NCI-H460 (cell line): ENCODE measurements around the gene VSTM1. TPM values are rescaled to one million over a fixed set of nuclear protein-coding genes. Genes with fewer than 3 reads are reported as not detected.

Experiments
- DNase-seq: peaks from one replicate; pipeline ENCODE4 v3.0.0-alpha.2; 2016; ENCODE audit warnings: low read depth; ENCODE audit errors: extremely low read depth
- small RNA-seq, 2 experiments: library from RNA; depleted of rRNA; stranded (forward); fragments of <200 nt; gene quantifications; one replicate each; pipeline ENCODE3, GENCODE V24; 2014
- total RNA-seq: library from RNA; depleted of rRNA; stranded (reverse); fragments of >200 nt; shearing (Covaris generic); gene quantifications from 2 replicates; pipeline ENCODE4 v1.2.3, GENCODE V29; 2014; rRNA removed

VSTM1 gene
- total RNA-seq, 1 experiment from 2014 or later = not detected

DNA sequence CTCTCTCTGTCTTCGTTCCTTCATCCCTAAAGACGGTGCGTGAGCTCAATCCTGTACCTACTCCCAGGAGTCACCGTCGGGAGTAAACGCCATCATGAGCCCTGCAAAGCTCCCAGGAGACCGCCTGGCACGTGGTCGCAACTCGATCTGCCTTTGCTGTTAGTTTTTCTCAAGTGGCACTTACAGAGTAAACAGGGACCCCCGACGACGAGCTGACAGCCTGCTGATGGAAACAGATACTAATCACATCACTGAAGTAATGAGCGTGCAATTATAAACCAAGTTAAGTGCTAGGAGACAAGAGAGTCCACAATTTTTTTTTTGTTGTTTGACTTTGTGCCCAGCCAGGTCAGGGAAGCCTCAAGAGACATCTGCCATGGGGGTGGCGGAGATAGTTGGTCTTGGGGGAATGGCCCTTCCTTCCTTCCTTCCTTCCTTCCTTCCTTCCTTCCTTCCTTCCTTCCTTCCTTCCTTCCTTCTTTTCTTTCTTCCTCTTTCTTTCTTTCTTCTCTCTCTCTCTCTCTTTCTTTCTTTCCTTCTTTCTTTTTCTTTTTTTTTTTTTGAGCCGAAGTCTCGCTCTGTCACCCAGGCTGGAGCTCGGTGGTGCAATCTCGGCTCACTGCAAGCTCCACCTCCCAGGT, 48.7 kb downstream of the VSTM1 start:
- no peak for DNase-seq

GRCh38 chr19:54013866-54014265, 49.8 kb downstream of the VSTM1 start:
- no peak for DNase-seq

DNA sequence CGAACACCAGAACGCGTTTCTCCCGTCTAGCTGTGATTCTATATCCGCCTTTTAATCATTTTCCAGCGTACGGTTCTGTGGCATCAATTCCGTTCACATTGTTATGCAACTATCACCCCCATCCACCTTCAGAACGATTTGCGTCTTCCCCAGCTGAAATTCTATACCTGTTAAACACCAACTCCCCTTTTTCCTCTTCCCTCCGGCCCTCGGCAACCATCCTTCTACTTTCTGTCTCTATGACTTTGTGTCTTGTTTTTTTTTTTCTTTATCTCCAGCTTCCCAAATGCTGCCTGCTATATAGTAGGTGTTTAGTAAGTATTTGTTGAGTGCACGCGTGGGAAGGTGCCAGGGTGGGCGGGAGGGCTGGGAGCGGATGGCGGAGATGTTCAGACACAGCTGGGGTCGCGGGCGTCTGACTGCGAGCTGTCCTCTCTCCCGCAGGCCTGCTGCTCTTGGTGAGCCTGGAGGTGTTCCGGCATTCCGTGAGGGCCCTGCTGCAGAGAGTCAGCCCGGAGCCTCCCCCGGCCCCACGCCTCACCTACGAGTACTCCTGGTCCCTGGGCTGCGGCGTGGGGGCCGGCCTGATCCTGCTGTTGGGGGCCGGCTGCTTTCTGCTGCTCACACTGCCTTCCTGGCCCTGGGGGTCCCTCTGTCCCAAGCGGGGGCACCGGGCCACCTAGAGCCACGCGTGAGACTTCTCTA, 52.0 kb downstream of the VSTM1 start:
- no peak for DNase-seq

DNA sequence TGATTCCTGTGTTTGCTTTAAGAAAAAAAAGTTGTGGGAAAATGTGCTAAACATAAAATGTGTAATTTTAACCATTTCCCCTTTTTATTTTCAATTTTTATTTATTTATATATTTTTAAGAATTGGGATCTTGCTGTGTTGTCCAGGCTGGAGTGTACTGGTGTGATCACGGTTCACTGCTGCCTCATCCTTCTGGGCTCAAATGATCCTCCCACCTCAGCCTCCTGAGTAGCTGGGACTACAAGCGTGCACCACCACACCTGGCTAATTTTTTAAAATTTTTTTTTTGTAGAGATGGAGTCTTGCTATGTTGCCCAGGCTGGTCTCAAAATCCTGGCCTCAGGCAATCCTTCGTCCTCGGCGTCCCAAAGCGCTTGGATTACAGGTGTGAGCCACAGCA, 53.2 kb downstream of the VSTM1 start:
- DNase-seq = no peak

- DNase-seq = no peak
Observed at GRCh38 chr19:54009440-54009839, 54.3 kb downstream of the VSTM1 start.

DNA sequence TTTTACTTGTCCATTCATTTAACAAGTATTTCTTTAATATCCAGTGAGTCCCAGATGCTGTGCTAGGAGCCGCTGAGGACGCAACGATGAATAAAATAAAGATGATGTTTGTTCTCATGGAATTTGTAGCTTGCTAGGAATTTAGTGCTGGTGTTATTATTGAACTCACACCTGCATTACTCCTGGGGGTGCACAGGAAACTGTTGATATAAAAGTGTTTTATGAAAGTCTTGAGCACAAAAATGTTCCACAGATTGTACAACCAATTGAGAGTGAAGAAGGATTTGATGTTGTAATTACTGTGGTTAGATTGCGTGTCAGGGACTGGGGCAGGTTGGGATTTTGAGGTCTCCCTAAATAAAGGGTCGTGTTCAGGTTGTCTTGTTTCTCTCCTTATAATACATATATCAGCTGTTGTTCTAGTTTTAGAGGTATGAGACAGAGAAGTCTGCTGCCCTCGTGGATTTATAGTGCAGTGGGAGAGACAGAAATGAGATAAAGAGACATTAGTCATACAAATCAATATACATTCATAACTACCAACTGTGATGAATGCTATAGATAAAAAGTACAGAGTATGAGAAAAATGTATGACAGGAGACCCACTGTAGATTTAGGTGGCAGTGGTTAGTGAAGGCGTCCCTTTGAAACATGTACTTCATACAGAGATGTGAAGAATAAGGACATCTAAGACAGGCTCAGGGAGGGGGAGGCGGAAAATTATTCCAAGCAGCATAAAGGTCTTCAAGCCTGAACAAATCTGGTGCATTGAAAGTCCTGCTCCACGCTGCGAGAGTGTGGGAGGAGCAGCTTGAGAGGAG, 61.0 kb downstream of the VSTM1 start:
- no peak for DNase-seq

- no peak for DNase-seq
Observed at GRCh38 chr19:54001496-54001895, 62.2 kb downstream of the VSTM1 start.

DNA sequence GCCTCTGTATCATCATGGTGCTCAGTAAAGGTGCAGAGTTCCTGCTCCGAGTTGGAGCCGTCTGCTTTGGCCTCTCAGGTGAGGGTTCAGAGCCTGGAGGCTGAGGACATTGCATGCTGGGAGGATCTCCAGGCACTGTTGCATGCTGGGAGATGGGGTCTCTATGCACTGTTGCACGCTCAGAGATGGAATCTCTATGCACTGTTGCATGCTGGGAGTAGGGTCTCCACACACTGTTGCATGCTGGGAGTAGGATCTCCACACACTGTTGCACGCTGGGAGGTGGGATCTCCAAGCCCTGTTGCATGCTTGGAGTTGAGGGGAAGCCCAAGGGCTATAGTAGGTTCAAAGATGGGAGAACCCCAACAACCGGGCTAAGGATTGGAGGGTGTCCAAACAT, 64.0 kb downstream of the VSTM1 start:
- no peak for DNase-seq

DNA sequence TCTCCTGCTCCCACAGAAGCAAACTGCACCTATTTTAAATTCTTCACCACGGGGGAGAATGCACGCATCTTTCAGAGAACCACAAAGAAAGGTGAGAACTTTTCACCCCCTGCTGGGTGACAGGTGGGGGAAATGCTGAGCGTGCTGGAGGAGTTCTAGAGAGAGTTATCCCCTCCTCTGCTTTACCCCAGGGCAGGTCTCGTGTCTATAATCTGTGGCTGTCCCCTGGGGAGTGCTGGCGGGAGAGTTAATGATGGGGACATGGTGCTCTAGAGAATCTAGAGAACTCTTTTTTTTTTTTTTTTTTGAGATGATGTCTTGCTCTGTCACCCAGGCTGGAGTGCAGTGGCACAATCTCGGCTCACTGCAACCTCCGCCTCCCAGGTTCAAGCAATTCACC, 65.5 kb downstream of the VSTM1 start:
- DNase-seq = no peak

GRCh38 chr19:53994811-53995210, 68.9 kb downstream of the VSTM1 start:
- no peak for DNase-seq

- DNase-seq = no peak
Observed at GRCh38 chr19:53993448-53993847, 70.2 kb downstream of the VSTM1 start.

GRCh38 chr19:53992815-53993214, 70.9 kb downstream of the VSTM1 start:
- no peak for DNase-seq

DNA sequence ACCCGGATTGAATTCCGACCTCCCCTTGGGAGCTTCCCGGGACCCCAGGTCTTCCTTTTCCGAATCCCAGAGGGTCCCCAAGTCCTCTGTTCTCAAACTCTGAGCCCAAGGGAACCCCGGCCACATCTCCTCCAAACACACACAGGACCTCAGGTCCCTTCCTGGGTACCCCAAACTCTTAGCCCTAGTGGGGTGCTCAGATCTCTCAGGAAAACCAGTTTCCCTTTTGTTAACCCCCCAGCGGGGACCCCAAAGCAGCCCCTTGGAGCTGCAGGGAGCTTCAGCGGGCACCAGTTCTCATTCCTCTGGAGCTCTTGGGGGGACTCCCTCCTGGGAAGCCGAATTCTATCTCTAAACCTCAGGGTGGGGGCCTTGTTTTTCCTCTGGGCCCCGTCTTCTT, 71.5 kb downstream of the VSTM1 start:
- no peak for DNase-seq

GRCh38 chr19:53991224-53992113, 72.2 kb downstream of the VSTM1 start, which contains the start of gene CACNG6:
Gene CACNG6 (plus strand): TSS chr19:53991637. CDS start chr19:53992878, 1,241 bp downstream.
- peak; percentile 44 for DNase-seq

Small RNAs within 50 kb of the gene (small RNA-seq; reads per million reads assigned to genes)
- gene AC012314.20 = 0 reads per million in 2 experiments

Other genes with a start within 250 kb of the VSTM1 start
- gene NLRP12, start 239.6 kb downstream of the VSTM1 start, total RNA-seq = not detected in 2 replicates
- 38.6 and 49.5 TPM in 2 replicates for gene MYADM, start 196.0 kb downstream of the VSTM1 start, total RNA-seq
- gene PRKCG, start 181.7 kb downstream of the VSTM1 start, total RNA-seq = 0.20 TPM in 1 of 2 replicates, not detected in the other
- gene CACNG7, start 154.6 kb downstream of the VSTM1 start, total RNA-seq = not detected in 2 replicates
- gene CACNG8, start 101.0 kb downstream of the VSTM1 start, total RNA-seq = 0.58 and 0.84 TPM in 2 replicates
- gene CACNG6, start 72.3 kb downstream of the VSTM1 start, total RNA-seq = 4.6 and 4.9 TPM in 2 replicates
- gene TARM1, start 17.5 kb upstream of the VSTM1 start, total RNA-seq = not detected in 2 replicates
- gene OSCAR, start 36.9 kb upstream of the VSTM1 start, total RNA-seq = 0.22 and 0.32 TPM in 2 replicates
- gene NDUFA3, start 39.0 kb upstream of the VSTM1 start, total RNA-seq = 31.8 and 38.6 TPM in 2 replicates
- gene TFPT, start 51.8 kb upstream of the VSTM1 start, total RNA-seq = 8.3 and 10.2 TPM in 2 replicates
- 28.5 and 34.1 TPM in 2 replicates for gene PRPF31, start 51.9 kb upstream of the VSTM1 start, total RNA-seq
- 12.3 and 19.2 TPM in 2 replicates for gene CNOT3, start 73.9 kb upstream of the VSTM1 start, total RNA-seq
- gene LENG1, start 95.8 kb upstream of the VSTM1 start, total RNA-seq = 7.7 and 8.2 TPM in 2 replicates
- 0.30 and 0.63 TPM in 2 replicates for gene TMC4, start 109.3 kb upstream of the VSTM1 start, total RNA-seq
- gene MBOAT7, start 125.7 kb upstream of the VSTM1 start, total RNA-seq = 27.5 and 28.9 TPM in 2 replicates
- 27.3 and 38.4 TPM in 2 replicates for gene TSEN34, start 127.4 kb upstream of the VSTM1 start, total RNA-seq
- 2,109 and 2,437 TPM in 2 replicates for gene RPS9, start 137.0 kb upstream of the VSTM1 start, total RNA-seq
- gene LILRB3, start 159.1 kb upstream of the VSTM1 start, total RNA-seq = not detected in 2 replicates
- gene LILRA6, start 178.9 kb upstream of the VSTM1 start, total RNA-seq = not detected in 2 replicates
- gene LILRB5, start 193.4 kb upstream of the VSTM1 start, total RNA-seq = not detected in 2 replicates
- not detected in 2 replicates for gene LILRB2, start 217.2 kb upstream of the VSTM1 start, total RNA-seq
- gene LILRA5, start 249.3 kb upstream of the VSTM1 start, total RNA-seq = not detected in 2 replicates